WTC11 (cell line): ENCODE measurements around the gene LINS1.

Experiments used
- CREB1 ChIP-seq: sonication (generic); formaldehyde crosslinking; IDR thresholded peaks from 2 replicates; pipeline ENCODE4 v1.8.0; 2023; ENCODE audit warnings: mild to moderate bottlenecking, missing genetic modification reagents
- E2F1 ChIP-seq: sonication (generic); formaldehyde crosslinking; IDR thresholded peaks from 2 replicates; pipeline ENCODE4 v1.8.0; 2022; ENCODE audit warnings: mild to moderate bottlenecking, missing genetic modification reagents
- ELF4 ChIP-seq: sonication (generic); formaldehyde crosslinking; IDR thresholded peaks from 2 replicates; pipeline ENCODE4 v1.8.1; 2022; ENCODE audit warnings: low read depth, mild to moderate bottlenecking, moderate library complexity, missing genetic modification reagents
- JUN ChIP-seq: sonication (generic); formaldehyde crosslinking; IDR thresholded peaks from 2 replicates; pipeline ENCODE4 v1.8.0; 2023; ENCODE audit warnings: mild to moderate bottlenecking, missing genetic modification reagents
- STAT6 ChIP-seq: sonication (generic); formaldehyde crosslinking; conservative IDR thresholded peaks from 2 replicates; pipeline ENCODE4 v1.8.1; 2023; ENCODE audit warnings: mild to moderate bottlenecking, low read depth, missing genetic modification reagents, moderate library complexity
- ZNF121 ChIP-seq: sonication (generic); formaldehyde crosslinking; IDR thresholded peaks from 2 replicates; pipeline ENCODE4 v1.8.0; 2023; ENCODE audit warnings: missing genetic modification reagents
- ZNF138 ChIP-seq: sonication (generic); formaldehyde crosslinking; conservative IDR thresholded peaks from 2 replicates; pipeline ENCODE4 v1.8.1; 2022; ENCODE audit warnings: mild to moderate bottlenecking, moderate library complexity, missing genetic modification reagents
- ZNF317 ChIP-seq: sonication (generic); formaldehyde crosslinking; IDR thresholded peaks from 2 replicates; pipeline ENCODE4 v1.8.1; 2023; ENCODE audit warnings: low read depth, mild to moderate bottlenecking, moderate library complexity, missing genetic modification reagents, borderline replicate concordance
- ZNF423 ChIP-seq: fragments of 250-450 bp; sonication (Bioruptor Pico); IDR thresholded peaks from 2 replicates; pipeline ENCODE4 v2.1.2; 2022; ENCODE audit warnings: mild to moderate bottlenecking, moderate library complexity
- TF ChIP-seq, protein P1 (sequence below): fragments of 200-600 bp; IDR thresholded peaks from 2 replicates; pipeline ENCODE4 v1.8.0; 2022; ENCODE audit warnings: antibody characterized with exemption
- TF ChIP-seq, protein P2 (sequence below): sonication (generic); formaldehyde crosslinking; IDR thresholded peaks from 2 replicates; pipeline ENCODE4 v1.8.1; 2022; ENCODE audit warnings: mild to moderate bottlenecking, missing genetic modification reagents, moderate library complexity, borderline replicate concordance
- TF ChIP-seq, protein P3 (sequence below): sonication (generic); formaldehyde crosslinking; conservative IDR thresholded peaks from 2 replicates; pipeline ENCODE4 v1.8.1; 2022; ENCODE audit warnings: mild to moderate bottlenecking, missing genetic modification reagents
- TF ChIP-seq, protein P4 (sequence below): fragments of 250-450 bp; sonication (Bioruptor Pico); IDR thresholded peaks from 2 replicates; pipeline ENCODE4 v1.9.0; 2021; ENCODE audit warnings: mild to moderate bottlenecking

DNA sequence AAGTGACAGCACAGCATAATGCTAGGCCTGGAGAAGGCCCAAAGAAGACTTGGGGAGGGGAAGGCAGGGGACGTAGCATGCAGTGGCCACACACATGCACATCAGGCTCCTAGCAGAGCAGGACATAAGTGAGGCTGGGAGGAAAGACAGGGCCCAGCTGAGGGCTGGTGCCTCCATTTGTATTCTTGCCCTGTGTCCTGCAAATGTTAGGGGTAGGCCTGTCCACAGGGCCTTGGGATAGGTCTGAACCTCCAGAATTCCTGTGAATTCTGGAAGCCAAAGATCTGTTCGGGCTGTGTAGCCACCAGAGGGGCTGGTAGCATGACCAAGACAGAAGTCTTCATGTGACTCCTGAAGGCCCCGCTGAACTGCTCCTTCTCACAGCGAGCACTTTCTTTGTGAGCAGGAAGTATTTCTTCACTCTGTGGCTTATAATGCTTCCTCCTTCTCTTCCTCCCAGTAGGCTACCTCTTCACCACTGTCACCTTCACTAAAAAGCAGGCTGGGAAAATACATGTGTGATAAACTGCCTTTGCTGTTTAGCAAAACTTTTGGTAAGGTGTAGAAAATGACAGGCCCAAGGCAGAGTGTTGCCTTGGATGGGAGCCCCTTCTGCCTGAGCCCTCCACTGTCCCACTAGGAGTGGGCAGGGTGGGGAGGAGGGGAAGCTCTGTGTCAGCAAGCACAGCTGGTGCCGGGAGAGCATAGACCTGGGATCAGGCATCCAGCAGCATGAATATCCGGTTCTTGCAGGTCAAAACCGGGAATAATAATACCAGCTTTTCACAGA lies 81.7 kb downstream of the LINS1 start:
- TF ChIP-seq, protein P1, sequence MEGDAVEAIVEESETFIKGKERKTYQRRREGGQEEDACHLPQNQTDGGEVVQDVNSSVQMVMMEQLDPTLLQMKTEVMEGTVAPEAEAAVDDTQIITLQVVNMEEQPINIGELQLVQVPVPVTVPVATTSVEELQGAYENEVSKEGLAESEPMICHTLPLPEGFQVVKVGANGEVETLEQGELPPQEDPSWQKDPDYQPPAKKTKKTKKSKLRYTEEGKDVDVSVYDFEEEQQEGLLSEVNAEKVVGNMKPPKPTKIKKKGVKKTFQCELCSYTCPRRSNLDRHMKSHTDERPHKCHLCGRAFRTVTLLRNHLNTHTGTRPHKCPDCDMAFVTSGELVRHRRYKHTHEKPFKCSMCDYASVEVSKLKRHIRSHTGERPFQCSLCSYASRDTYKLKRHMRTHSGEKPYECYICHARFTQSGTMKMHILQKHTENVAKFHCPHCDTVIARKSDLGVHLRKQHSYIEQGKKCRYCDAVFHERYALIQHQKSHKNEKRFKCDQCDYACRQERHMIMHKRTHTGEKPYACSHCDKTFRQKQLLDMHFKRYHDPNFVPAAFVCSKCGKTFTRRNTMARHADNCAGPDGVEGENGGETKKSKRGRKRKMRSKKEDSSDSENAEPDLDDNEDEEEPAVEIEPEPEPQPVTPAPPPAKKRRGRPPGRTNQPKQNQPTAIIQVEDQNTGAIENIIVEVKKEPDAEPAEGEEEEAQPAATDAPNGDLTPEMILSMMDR: no peak
- TF ChIP-seq CREB1 (CRISPR knock-in tag) (no peak), ZNF317 (CRISPR knock-in tag) (no peak), E2F1 (CRISPR knock-in tag) (no peak), JUN (CRISPR knock-in tag) (no peak), ZNF423 (CRISPR knock-in tag) (no peak), ZNF138 (CRISPR knock-in tag) (no peak), STAT6 (no peak), ELF4 (CRISPR knock-in tag) (no peak), ZNF121 (no peak)
- TF ChIP-seq, protein P2, sequence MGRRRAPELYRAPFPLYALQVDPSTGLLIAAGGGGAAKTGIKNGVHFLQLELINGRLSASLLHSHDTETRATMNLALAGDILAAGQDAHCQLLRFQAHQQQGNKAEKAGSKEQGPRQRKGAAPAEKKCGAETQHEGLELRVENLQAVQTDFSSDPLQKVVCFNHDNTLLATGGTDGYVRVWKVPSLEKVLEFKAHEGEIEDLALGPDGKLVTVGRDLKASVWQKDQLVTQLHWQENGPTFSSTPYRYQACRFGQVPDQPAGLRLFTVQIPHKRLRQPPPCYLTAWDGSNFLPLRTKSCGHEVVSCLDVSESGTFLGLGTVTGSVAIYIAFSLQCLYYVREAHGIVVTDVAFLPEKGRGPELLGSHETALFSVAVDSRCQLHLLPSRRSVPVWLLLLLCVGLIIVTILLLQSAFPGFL (CRISPR knock-in tag): no peak
- TF ChIP-seq, protein P3, sequence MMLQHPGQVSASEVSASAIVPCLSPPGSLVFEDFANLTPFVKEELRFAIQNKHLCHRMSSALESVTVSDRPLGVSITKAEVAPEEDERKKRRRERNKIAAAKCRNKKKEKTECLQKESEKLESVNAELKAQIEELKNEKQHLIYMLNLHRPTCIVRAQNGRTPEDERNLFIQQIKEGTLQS: no peak
- TF ChIP-seq, protein P4, sequence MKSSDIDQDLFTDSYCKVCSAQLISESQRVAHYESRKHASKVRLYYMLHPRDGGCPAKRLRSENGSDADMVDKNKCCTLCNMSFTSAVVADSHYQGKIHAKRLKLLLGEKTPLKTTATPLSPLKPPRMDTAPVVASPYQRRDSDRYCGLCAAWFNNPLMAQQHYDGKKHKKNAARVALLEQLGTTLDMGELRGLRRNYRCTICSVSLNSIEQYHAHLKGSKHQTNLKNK (CRISPR knock-in tag): no peak
